SU-DHL-6 (cell line): ENCODE measurements around the gene ART5.

Experiments
- H2AFZ ChIP-seq: fragments of 200-600 bp; sonication (generic); 2 replicates; pipeline ENCODE4 v1.6.1; 2014; ENCODE audit warnings: low read depth, mild to moderate bottlenecking, moderate library complexity, mixed read lengths, antibody characterized with exemption, low read length; ENCODE audit not compliant: severe bottlenecking
- H3F3A ChIP-seq: fragments of 200-600 bp; shearing (Covaris generic); 2 replicates; pipeline ENCODE4 v1.6.0; 2016; ENCODE audit warnings: antibody characterized with exemption, mild to moderate bottlenecking; ENCODE audit not compliant: insufficient read depth
- H3K27ac ChIP-seq: fragments of 200-600 bp; sonication (generic); 2 replicates; pipeline ENCODE4 v1.5.1; 2016; ENCODE audit warnings: low read depth, mild to moderate bottlenecking, low read length, moderate library complexity, mixed read lengths
- H3K27me3 ChIP-seq: fragments of 200-600 bp; sonication (generic), shearing (Covaris generic); 2 replicates; pipeline ENCODE4 v1.6.0; 2014; ENCODE audit warnings: mild to moderate bottlenecking, low read length
- H3K36me3 ChIP-seq: fragments of 200-600 bp; sonication (generic); 2 replicates; pipeline ENCODE4 v1.6.1; 2014; ENCODE audit warnings: mild to moderate bottlenecking, low read length, mixed read lengths
- H3K4me2 ChIP-seq: fragments of 300-600, 200-600 bp; shearing (Covaris generic), sonication (generic); 2 replicates; pipeline ENCODE4 v1.6.0; 2014; ENCODE audit warnings: low read length, low read depth, mild to moderate bottlenecking; ENCODE audit not compliant: poor library complexity, severe bottlenecking
- H3K4me3 ChIP-seq: fragments of 200-600 bp; sonication (generic); 2 replicates; pipeline ENCODE4 v1.5.1; 2014; ENCODE audit warnings: antibody characterized with exemption, low read length, mild to moderate bottlenecking, mixed read lengths; ENCODE audit not compliant: insufficient read depth, poor library complexity, severe bottlenecking
- H3K79me2 ChIP-seq: fragments of 200-600 bp; sonication (generic); 2 replicates; pipeline ENCODE4 v1.6.1; 2014; ENCODE audit warnings: mild to moderate bottlenecking, low read length, moderate library complexity; ENCODE audit not compliant: insufficient read depth
- H3K9ac ChIP-seq: fragments of 200-600 bp; sonication (generic); 2 replicates; pipeline ENCODE4 v1.7.0; 2014; ENCODE audit warnings: mild to moderate bottlenecking, low read length
- H3K9me2 ChIP-seq: fragments of 200-600 bp; sonication (generic); replicated peaks from 2 replicates; pipeline ENCODE4 v1.6.1; 2014; ENCODE audit warnings: low read length; ENCODE audit not compliant: insufficient read depth
- H3K9me3 ChIP-seq: fragments of 200-600 bp; sonication (generic); 2 replicates; pipeline ENCODE4 v1.6.1; 2014; ENCODE audit warnings: low read length, mixed read lengths; ENCODE audit not compliant: insufficient read depth
- H4K20me1 ChIP-seq: fragments of 200-600 bp; sonication (generic); 2 replicates; pipeline ENCODE4 v1.6.1; 2014; ENCODE audit warnings: low read depth, mild to moderate bottlenecking, antibody characterized with exemption, low read length, moderate library complexity, mixed read lengths
- CTCF ChIP-seq: fragments of 200-600 bp; sonication (generic); IDR thresholded peaks from one replicate; pipeline ENCODE4 v1.5.1; 2017; ENCODE audit warnings: antibody characterized with exemption, mild to moderate bottlenecking, low read length, moderate library complexity; ENCODE audit not compliant: insufficient read depth, poor library complexity, severe bottlenecking
- EZH2phosphoT487 ChIP-seq: fragments of 200-600 bp; sonication (generic), shearing (Covaris generic); conservative IDR thresholded peaks from 2 replicates; pipeline ENCODE4 v1.6.1; 2018; ENCODE audit warnings: mild to moderate bottlenecking, antibody characterized with exemption, low read length, moderate library complexity, mixed read lengths

Gene ART5

GRCh38 chr11:3622521-3622920 lies 19.3 kb downstream of the ART5 start:
- no peaks in the 10 kb centered on the region for H3K9me2 ChIP-seq
- H3K27me3 ChIP-seq = no peaks in the 10 kb centered on the region

GRCh38 chr11:3617990-3618389 lies 23.8 kb downstream of the ART5 start:
- Histone ChIP-seq H3K9ac (no peak overlapping the region), H3K27me3 (no peaks in the 10 kb centered on the region), H3K9me2 (no peaks in the 10 kb centered on the region), H3K9me3 (no peaks in the 10 kb centered on the region), H2AFZ (no peak overlapping the region), H4K20me1 (no peaks in the 10 kb centered on the region), H3F3A (no peaks in the 10 kb centered on the region), H3K36me3 (no peaks in the 10 kb centered on the region), H3K79me2 (no peaks in the 10 kb centered on the region), H3K27ac (no peak overlapping the region), H3K4me3 (no peak overlapping the region), H3K4me2 (no peak overlapping the region)
- no peak for TF ChIP-seq CTCF
- TF ChIP-seq EZH2phosphoT487 = no peak

More at GRCh38 chr11:3622521-3622920, 19.3 kb downstream of the ART5 start:
- H4K20me1 ChIP-seq = no peaks in the 10 kb centered on the region
- no peak overlapping the region for H3K4me2 ChIP-seq
- no peak overlapping the region for H2AFZ ChIP-seq
- no peaks in the 10 kb centered on the region for H3F3A ChIP-seq
- H3K9me3 ChIP-seq = no peaks in the 10 kb centered on the region
- no peaks in the 10 kb centered on the region for H3K79me2 ChIP-seq
- TF ChIP-seq CTCF (no peak), EZH2phosphoT487 (no peak)
- H3K9ac ChIP-seq = no peak overlapping the region
- H3K4me3 ChIP-seq = no peak overlapping the region
- H3K27ac ChIP-seq = no peak overlapping the region
- H3K36me3 ChIP-seq = no peaks in the 10 kb centered on the region

GRCh38 chr11:3616721-3617460 lies 24.9 kb downstream of the ART5 start:
- H3K36me3 ChIP-seq = no peaks in the 10 kb centered on the region
- no peaks in the 10 kb centered on the region for H3K27me3 ChIP-seq
- no peak overlapping the region for H3K4me3 ChIP-seq
- H3K9ac ChIP-seq = no peak overlapping the region
- no peaks in the 10 kb centered on the region for H3F3A ChIP-seq
- no peaks in the 10 kb centered on the region for H3K9me3 ChIP-seq
- H3K79me2 ChIP-seq = no peaks in the 10 kb centered on the region
- TF ChIP-seq EZH2phosphoT487 (no peak), CTCF (no peak)
- no peaks in the 10 kb centered on the region for H3K9me2 ChIP-seq
- H3K27ac ChIP-seq = no peak overlapping the region
- H4K20me1 ChIP-seq = no peaks in the 10 kb centered on the region
- H2AFZ ChIP-seq = no peak overlapping the region
- H3K4me2 ChIP-seq = no peak overlapping the region
